HCT116 (cell line): ENCODE results near the gene OVOL2. TPM values are rescaled to one million over a fixed set of nuclear protein-coding genes. Genes with fewer than 3 reads are reported as not detected.

Experiments used
- ATAC-seq: fragments of 200-7000 bp; cut with Tn5 transposase; 2 replicates; pipeline ENCODE4 v1.9.1; 2020; ENCODE audit warnings: mild to moderate bottlenecking, moderate library complexity
- BruUV-seq: library from RNA; stranded (reverse); fragments of 400-500 nt; replicated peaks from 2 replicates; lab custom pipeline; 2021; lab: Mats Ljungman, UMichigan
- CTCF ChIA-PET: fragments of 300-600 bp; sonication (Branson Sonifier 250); formaldehyde crosslinking; loops from one replicate; lab custom pipeline; 2021; ENCODE audit warnings: antibody characterized with exemption; lab: Charles Lee
- POLR2A ChIA-PET: fragments of 300-600, 350-600 bp; sonication (Branson Sonifier 250); formaldehyde crosslinking; loops from one replicate; lab custom pipeline; 2021; ENCODE audit warnings: antibody characterized with exemption; lab: Charles Lee
- RAD21 ChIA-PET, 2 experiments: fragments of 300-600 bp; sonication (Branson Sonifier 250); formaldehyde crosslinking; loops; one replicate each; lab custom pipeline; 2023; ENCODE audit warnings: low total read pairs in 2 of 2; ENCODE audit not compliant: uncharacterized antibody in 2 of 2, unreplicated experiment in 2 of 2, low non-redundant PET in 1 of 2; lab: Charles Lee
- DNase-seq: peaks from one replicate; pipeline ENCODE4 v3.0.0-alpha.2; 2010; ENCODE audit warnings: low read depth, low spot score
- H2AFZ ChIP-seq: fragments of 200-600 bp; shearing (Covaris generic), sonication (generic); 2 replicates; pipeline ENCODE4 v1.6.1; 2017; ENCODE audit warnings: low read depth, mixed run types, mixed read lengths, antibody characterized with exemption, low read length; ENCODE audit not compliant: poor library complexity, severe bottlenecking
- H3K27ac ChIP-seq: 2 replicates; pipeline ENCODE4 v1.5.1; 2012; ENCODE audit warnings: low read depth, low read length
- H3K27me3 ChIP-seq: fragments of 200-600 bp; sonication (generic); 2 replicates; pipeline ENCODE4 v1.6.1; 2016; ENCODE audit warnings: mixed run types, low read length, mixed read lengths; ENCODE audit not compliant: insufficient read depth
- H3K36me3 ChIP-seq, 2 experiments: fragments of 200-500 bp in 1 of 2; fragments of 200-600 bp in 1 of 2; sonication (Bioruptor generic) in 1 of 2; sonication (generic) in 1 of 2; 2 replicates each; pipeline versions ENCODE4 v1.5.1 to v1.6.1; 2014 to 2016; ENCODE audit warnings: low read length in 2 of 2, inconsistent platforms in 1 of 2, mixed read lengths in 1 of 2, mixed run types in 1 of 2; ENCODE audit not compliant: insufficient read depth in 2 of 2, control insufficient read depth in 1 of 2
- H3K4me1 ChIP-seq, 2 experiments: fragments of 200-600 bp in 1 of 2; sonication (generic) in 1 of 2; 2 replicates each; pipeline versions ENCODE4 v1.5.1 to v1.6.1; 2012 to 2017; ENCODE audit warnings: low read length in 2 of 2, inconsistent platforms in 1 of 2, mild to moderate bottlenecking in 1 of 2, mixed read lengths in 1 of 2, mixed run types in 1 of 2, moderate library complexity in 1 of 2; ENCODE audit not compliant: insufficient read depth in 2 of 2, control insufficient read depth in 1 of 2
- H3K4me2 ChIP-seq: fragments of 200-600 bp; sonication (generic); 2 replicates; pipeline ENCODE4 v1.6.1; 2017; ENCODE audit warnings: mixed run types, low read length, mixed read lengths
- H3K4me3 ChIP-seq, 2 experiments: fragments of 200-600 bp in 1 of 2; sonication (generic) in 1 of 2; replicated peaks in 1 of 2; 2 replicates each; pipeline ENCODE4 v1.5.1; 2011 to 2016; ENCODE audit warnings: low read length in 2 of 2, control low read depth in 1 of 2, low read depth in 1 of 2, mild to moderate bottlenecking in 1 of 2, mixed read lengths in 1 of 2, mixed run types in 1 of 2
- H3K79me2 ChIP-seq: fragments of 200-600 bp; sonication (generic); 2 replicates; pipeline ENCODE4 v1.6.1; 2017; ENCODE audit warnings: mild to moderate bottlenecking, mixed run types, low read length, moderate library complexity, mixed read lengths; ENCODE audit not compliant: insufficient read depth
- H3K9ac ChIP-seq: fragments of 200-600 bp; sonication (generic); 2 replicates; pipeline ENCODE4 v1.6.1; 2016; ENCODE audit warnings: low read length, mixed read lengths
- H3K9me2 ChIP-seq: fragments of 200-600 bp; sonication (generic), shearing (Covaris generic); 2 replicates; pipeline ENCODE4 v1.6.1; 2017; ENCODE audit warnings: mixed run types, mild to moderate bottlenecking, moderate library complexity; ENCODE audit not compliant: insufficient read depth
- H3K9me3 ChIP-seq, 2 experiments: fragments of 200-500 bp in 1 of 2; fragments of 200-600 bp in 1 of 2; sonication (Bioruptor generic) in 1 of 2; sonication (generic) in 1 of 2; 2 replicates each; pipeline ENCODE4 v1.6.1; 2014 to 2017; ENCODE audit warnings: low read length in 2 of 2, mixed read lengths in 2 of 2, inconsistent platforms in 1 of 2, low read depth in 1 of 2, mild to moderate bottlenecking in 1 of 2, mixed run types in 1 of 2, moderate library complexity in 1 of 2; ENCODE audit not compliant: control insufficient read depth in 1 of 2, insufficient read depth in 1 of 2
- H4K20me1 ChIP-seq: fragments of 200-600 bp; sonication (generic), shearing (Covaris generic); 2 replicates; pipeline ENCODE4 v1.6.1; 2017; ENCODE audit warnings: mixed run types, mild to moderate bottlenecking, moderate library complexity; ENCODE audit not compliant: insufficient read depth
- ELF1 ChIP-seq: IDR thresholded peaks from 2 replicates; pipeline ENCODE4 v1.6.1; 2012; ENCODE audit warnings: low read depth, borderline replicate concordance
- EZH2 ChIP-seq: fragments of 200-600 bp; sonication (generic); IDR thresholded peaks from 2 replicates; pipeline ENCODE4 v1.6.1; 2017; ENCODE audit warnings: antibody characterized with exemption, mixed run types
- POLR2A ChIP-seq: IDR thresholded peaks from 2 replicates; pipeline ENCODE4 v1.7.0; 2011; ENCODE audit warnings: borderline replicate concordance; ENCODE audit not compliant: insufficient read depth, insufficient read length; ENCODE audit errors: extremely low read depth
- SP1 ChIP-seq: IDR thresholded peaks from 2 replicates; pipeline ENCODE4 v1.6.1; 2012; ENCODE audit warnings: low read depth
- TCF7L2 ChIP-seq: IDR thresholded peaks from 2 replicates; pipeline ENCODE4 v1.7.0; 2011; ENCODE audit warnings: borderline replicate concordance, inconsistent platforms; ENCODE audit not compliant: insufficient read depth, insufficient read length; ENCODE audit errors: extremely low read depth
- ZBTB33 ChIP-seq: IDR thresholded peaks from 2 replicates; pipeline ENCODE4 v1.6.1; 2011; ENCODE audit warnings: mild to moderate bottlenecking, low read length, moderate library complexity; ENCODE audit not compliant: insufficient replicate concordance; ENCODE audit errors: extremely low read depth
- intact Hi-C: fragments of 100-400 bp; cut with micrococcal nuclease; formaldehyde crosslinking; loops from 2 replicates; pipeline ENCODE4 v1.10.0; 2022
- total RNA-seq: library from RNA; stranded (reverse); gene quantifications from one replicate; pipeline ENCODE4 v1.2.1, GENCODE V29; 2021; ENCODE audit not compliant: unreplicated experiment

Gene OVOL2
- total RNA-seq, 1 experiment from 2014 or later: 0.86 TPM

DNA sequence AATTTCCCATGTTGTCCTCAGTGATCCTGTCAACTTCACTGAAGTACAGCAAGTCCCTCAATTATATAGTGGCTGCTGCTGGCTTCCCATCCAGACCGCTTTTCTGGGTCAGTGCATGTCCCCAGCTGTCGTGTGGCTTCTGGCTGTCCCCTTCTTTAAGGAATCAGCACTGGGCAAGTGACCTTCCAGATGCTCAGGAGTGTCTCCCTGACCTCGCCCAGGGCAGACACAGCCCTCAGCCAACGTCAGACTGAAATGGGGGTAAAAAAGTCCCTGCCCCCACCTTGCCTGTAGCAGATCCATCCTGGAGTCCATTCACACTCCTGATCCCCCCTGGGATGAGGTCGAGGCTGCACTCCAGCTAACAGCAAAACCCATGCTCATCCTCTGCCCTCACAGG is 23.7 kb downstream of the OVOL2 start:
- H3K9me3 ChIP-seq: no peaks in the 10 kb centered on the region
- no peak overlapping the region for H3K4me2 ChIP-seq
- TF ChIP-seq ELF1: no peak
- no peak for TF ChIP-seq POLR2A
- TF ChIP-seq SP1: no peak
- no peak for TF ChIP-seq ZBTB33
- TF ChIP-seq EZH2: no peak
- TF ChIP-seq TCF7L2: no peak
- TF ChIP-seq, all 23 proteins: peak for 0
- Histone ChIP-seq H2AFZ (no peak overlapping the region), H3K36me3 (no peaks in the 10 kb centered on the region), H3K27me3 (no peaks in the 10 kb centered on the region), H3K4me1 (peaks cover 0 to 3% of the 10 kb centered on the region in 2 experiments; a peak in 1 of 4 replicates), H4K20me1 (no peaks in the 10 kb centered on the region), H3K27ac (no peak overlapping the region), H3K9me2 (no peaks in the 10 kb centered on the region), H3K9ac (no peak overlapping the region), H3K79me2 (no peaks in the 10 kb centered on the region), H3K4me3 (no peak overlapping the region)
- POLR2A ChIA-PET: no interaction called here
- RAD21 ChIA-PET: no interaction called here
- BruUV-seq: no TSS peak
- CTCF ChIA-PET: no interaction called here
- intact Hi-C loops: no loop called here
- no peak for ATAC-seq
- no peak for DNase-seq
